ENCODE results near the gene CDC14A. TPM values are rescaled to one million over a fixed set of nuclear protein-coding genes. Genes with fewer than 3 reads are reported as not detected.

CDC14A gene
- total RNA-seq, 1 donor from 2014 or later = 8.7 TPM

GRCh38 chr1:100306735-100307313 lies 45.5 kb upstream of the CDC14A start:
- Histone ChIP-seq H3K4me3 (ENCODE audit: low read depth, low read length) (no peak overlapping the region), H3K27me3 (ENCODE audit: control insufficient read depth, insufficient read depth, low read length) (no peaks in the 10 kb centered on the region), H3K36me3 (ENCODE audit: control insufficient read depth, insufficient read depth, low read length) (no peaks in the 10 kb centered on the region)
- no peak for TF ChIP-seq CTCF (IDR thresholded peaks at IDR 0.05; ENCODE audit: insufficient read depth, low read length, poor library complexity, severe bottlenecking)
- DNase-seq (ENCODE audit: low read depth) = no peak

GRCh38 chr1:100308777-100309176 lies 43.5 kb upstream of the CDC14A start:
- no peak for TF ChIP-seq CTCF (IDR thresholded peaks at IDR 0.05; ENCODE audit: insufficient read depth, low read length, poor library complexity, severe bottlenecking)

GRCh38 chr1:100309863-100310262 lies 42.4 kb upstream of the CDC14A start:
- no peak for DNase-seq (ENCODE audit: low read depth)
- Histone ChIP-seq H3K4me3 (ENCODE audit: low read depth, low read length) (no peak overlapping the region), H3K27me3 (ENCODE audit: control insufficient read depth, insufficient read depth, low read length) (no peaks in the 10 kb centered on the region), H3K36me3 (ENCODE audit: control insufficient read depth, insufficient read depth, low read length) (no peaks in the 10 kb centered on the region)
- no peak for TF ChIP-seq CTCF (IDR thresholded peaks at IDR 0.05; ENCODE audit: insufficient read depth, low read length, poor library complexity, severe bottlenecking)

More at GRCh38 chr1:100308777-100309176, 43.5 kb upstream of the CDC14A start:
- DNase-seq (ENCODE audit: low read depth) = no peak
- no peaks in the 10 kb centered on the region for H3K27me3 ChIP-seq (ENCODE audit: control insufficient read depth, insufficient read depth, low read length)
- H3K36me3 ChIP-seq (ENCODE audit: control insufficient read depth, insufficient read depth, low read length) = no peaks in the 10 kb centered on the region
- H3K4me3 ChIP-seq (ENCODE audit: low read depth, low read length) = no peak overlapping the region

- Histone ChIP-seq H3K36me3 (ENCODE audit: control insufficient read depth, insufficient read depth, low read length) (no peaks in the 10 kb centered on the region), H3K4me3 (ENCODE audit: low read depth, low read length) (no peak overlapping the region), H3K27me3 (ENCODE audit: control insufficient read depth, insufficient read depth, low read length) (no peaks in the 10 kb centered on the region)
- no peak for TF ChIP-seq CTCF (IDR thresholded peaks at IDR 0.05; ENCODE audit: insufficient read depth, low read length, poor library complexity, severe bottlenecking)
- no peak for DNase-seq (ENCODE audit: low read depth)
Measured at GRCh38 chr1:100313382-100313781, 38.9 kb upstream of the CDC14A start.

- no peak for DNase-seq (ENCODE audit: low read depth)
- Histone ChIP-seq H3K4me3 (ENCODE audit: low read depth, low read length) (no peak overlapping the region), H3K27me3 (ENCODE audit: control insufficient read depth, insufficient read depth, low read length) (no peaks in the 10 kb centered on the region), H3K36me3 (ENCODE audit: control insufficient read depth, insufficient read depth, low read length) (no peaks in the 10 kb centered on the region)
- TF ChIP-seq CTCF (IDR thresholded peaks at IDR 0.05; ENCODE audit: insufficient read depth, low read length, poor library complexity, severe bottlenecking) = no peak
Measured at GRCh38 chr1:100316622-100317021, 35.7 kb upstream of the CDC14A start.

All from kidney epithelial cell (primary cell).